ENCODE measurements around the gene TNFRSF8.

Gene TNFRSF8

GRCh38 chr1:12126781-12127180, 63.7 kb downstream of the TNFRSF8 start:
- Histone ChIP-seq H3K4me1 (ENCODE audit: control insufficient read depth, low read length) (peaks cover 7% of the 10 kb centered on the region; the same call in 1 of the 2 replicates), H4K20me1 (ENCODE audit: control insufficient read depth, insufficient read depth, low read depth, low read length) (no peaks in the 10 kb centered on the region), H3K79me2 (ENCODE audit: control insufficient read depth, low read length) (no peaks in the 10 kb centered on the region), H3K4me3 (ENCODE audit: low read length) (no peak overlapping the region), H3K27ac (ENCODE audit: low read depth, low read length) (no peak overlapping the region), H3K27me3 (ENCODE audit: control insufficient read depth, low read length) (peaks cover 3% of the 10 kb centered on the region; the same call in 1 of the 2 replicates), H3K36me3 (ENCODE audit: control insufficient read depth, low read length) (no peaks in the 10 kb centered on the region), H3K4me2 (ENCODE audit: low read length) (no peak overlapping the region), H3K9me3 (ENCODE audit: control insufficient read depth, insufficient read depth, low read length) (no peaks in the 10 kb centered on the region), H3F3A (ENCODE audit: control insufficient read depth, insufficient read depth) (no peaks in the 10 kb centered on the region), H3K9me2 (replicated peaks; ENCODE audit: control insufficient read depth, low read length) (no peaks in the 10 kb centered on the region)
- TF ChIP-seq CTCF (IDR thresholded peaks at IDR 0.05; ENCODE audit: low read depth, low read length, poor library complexity, severe bottlenecking) (no peak), EZH2phosphoT487 (IDR thresholded peaks at IDR 0.05; ENCODE audit: borderline replicate concordance, low read length) (no peak)

DNA sequence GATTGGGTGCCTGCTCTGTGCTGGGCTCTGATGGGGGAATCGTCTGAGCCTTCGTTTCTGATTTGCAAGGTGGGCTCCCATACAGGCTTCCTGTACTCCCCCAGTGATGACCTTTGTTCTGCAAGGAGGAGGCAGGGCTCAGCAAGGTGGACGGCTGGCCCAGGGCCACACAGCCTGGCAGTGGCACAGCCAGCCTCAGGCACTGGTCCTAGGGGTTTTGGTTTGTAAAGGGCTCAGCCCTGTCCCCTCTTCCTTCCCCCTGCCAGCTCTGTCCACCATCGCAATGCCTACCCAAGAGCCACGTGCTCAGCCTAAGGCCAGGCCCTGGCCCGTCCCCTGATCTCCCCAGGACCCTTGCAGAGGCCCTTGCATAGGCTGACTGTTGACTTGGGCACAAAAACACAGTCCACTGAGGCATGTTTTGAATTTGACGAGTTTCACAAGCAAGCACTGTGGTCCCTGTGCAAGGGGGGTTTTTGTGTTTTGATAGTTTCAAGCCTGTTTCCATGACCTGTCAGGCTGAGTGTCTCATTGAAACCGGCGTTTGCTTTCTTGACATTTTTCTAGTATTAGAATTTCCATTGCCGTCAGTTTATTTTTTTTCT, 64.2 kb downstream of the TNFRSF8 start:
- Histone ChIP-seq H3K4me2 (ENCODE audit: low read length) (no peak overlapping the region), H3K4me1 (ENCODE audit: control insufficient read depth, low read length) (peaks cover 7% of the 10 kb centered on the region; the same call in 1 of the 2 replicates), H3K9me3 (ENCODE audit: control insufficient read depth, insufficient read depth, low read length) (no peaks in the 10 kb centered on the region), H3K9me2 (replicated peaks; ENCODE audit: control insufficient read depth, low read length) (no peaks in the 10 kb centered on the region), H3F3A (ENCODE audit: control insufficient read depth, insufficient read depth) (no peaks in the 10 kb centered on the region), H3K27ac (ENCODE audit: low read depth, low read length) (no peak overlapping the region), H3K4me3 (ENCODE audit: low read length) (no peak overlapping the region), H3K79me2 (ENCODE audit: control insufficient read depth, low read length) (no peaks in the 10 kb centered on the region), H3K36me3 (ENCODE audit: control insufficient read depth, low read length) (no peaks in the 10 kb centered on the region), H3K27me3 (ENCODE audit: control insufficient read depth, low read length) (peaks cover 3% of the 10 kb centered on the region; the same call in 1 of the 2 replicates), H4K20me1 (ENCODE audit: control insufficient read depth, insufficient read depth, low read depth, low read length) (no peaks in the 10 kb centered on the region)
- TF ChIP-seq EZH2phosphoT487 (IDR thresholded peaks at IDR 0.05; ENCODE audit: borderline replicate concordance, low read length) (no peak), CTCF (IDR thresholded peaks at IDR 0.05; ENCODE audit: low read depth, low read length, poor library complexity, severe bottlenecking) (no peak)

- Histone ChIP-seq H3K4me3 (ENCODE audit: low read length) (no peak overlapping the region), H3K27ac (ENCODE audit: low read depth, low read length) (no peak overlapping the region), H3K79me2 (ENCODE audit: control insufficient read depth, low read length) (no peaks in the 10 kb centered on the region), H3F3A (ENCODE audit: control insufficient read depth, insufficient read depth) (no peaks in the 10 kb centered on the region), H3K36me3 (ENCODE audit: control insufficient read depth, low read length) (no peaks in the 10 kb centered on the region), H3K4me1 (ENCODE audit: control insufficient read depth, low read length) (peaks cover 7% of the 10 kb centered on the region; the same call in 1 of the 2 replicates), H3K9me3 (ENCODE audit: control insufficient read depth, insufficient read depth, low read length) (no peaks in the 10 kb centered on the region), H3K4me2 (ENCODE audit: low read length) (no peak overlapping the region), H3K9me2 (replicated peaks; ENCODE audit: control insufficient read depth, low read length) (no peaks in the 10 kb centered on the region), H4K20me1 (ENCODE audit: control insufficient read depth, insufficient read depth, low read depth, low read length) (no peaks in the 10 kb centered on the region), H3K27me3 (ENCODE audit: control insufficient read depth, low read length) (peaks cover 3% of the 10 kb centered on the region; the same call in 1 of the 2 replicates)
- TF ChIP-seq EZH2phosphoT487 (IDR thresholded peaks at IDR 0.05; ENCODE audit: borderline replicate concordance, low read length) (no peak), CTCF (IDR thresholded peaks at IDR 0.05; ENCODE audit: low read depth, low read length, poor library complexity, severe bottlenecking) (no peak)
Observed at GRCh38 chr1:12128120-12128519, 65.0 kb downstream of the TNFRSF8 start.
